Gastrocnemius medialis (tissue), 4 donors: ENCODE data around the gene ME3. TPM values are rescaled to one million over a fixed set of nuclear protein-coding genes. Genes with fewer than 3 reads are reported as not detected.

Source experiments
- ATAC-seq, 2 donors: fragments of 150-250 bp; one replicate each; pipeline ENCODE4 v1.9.1; 2016
- DNase-seq, 2 donors: peaks; one replicate each; pipeline ENCODE4 v3.0.0-alpha.2; 2019
- H3K27ac ChIP-seq, 4 donors: fragments of 200-600 bp; sonication (generic); 1 replicate in 1 of 4; 2 replicates in 3 of 4; pipeline ENCODE4 v1.5.1; 2016 to 2018; ENCODE audit warnings: mild to moderate bottlenecking in 2 of 4, moderate library complexity in 1 of 4
- H3K27me3 ChIP-seq, 3 donors: fragments of 200-600 bp; sonication (generic) in 2 of 3; 1 replicate in 1 of 3; 2 replicates in 2 of 3; pipeline versions ENCODE4 v1.5.1 to v1.6.0; 2016 to 2019; ENCODE audit warnings: mild to moderate bottlenecking in 1 of 3, moderate library complexity in 1 of 3
- H3K36me3 ChIP-seq, 2 donors: fragments of 200-600 bp; sonication (generic) in 1 of 2; one replicate each; pipeline ENCODE4 v1.5.1; 2017 to 2018
- H3K4me1 ChIP-seq, 2 donors: fragments of 200-600 bp; sonication (generic) in 1 of 2; one replicate each; pipeline ENCODE4 v1.5.1; 2016 to 2017; ENCODE audit warnings: mild to moderate bottlenecking in 2 of 2
- H3K4me3 ChIP-seq, 4 donors: fragments of 200-600 bp; sonication (generic) in 3 of 4; 1 replicate in 1 of 4; 2 replicates in 3 of 4; pipeline ENCODE4 v1.5.1; 2016 to 2019; ENCODE audit warnings: mild to moderate bottlenecking in 2 of 4
- H3K9me3 ChIP-seq, 3 donors: fragments of 200-600 bp; sonication (generic) in 2 of 3; 1 replicate in 1 of 3; 2 replicates in 2 of 3; pipeline ENCODE4 v1.5.1; 2016 to 2019
- CTCF ChIP-seq, 5 experiments: fragments of 450-650 bp in 3 of 5; fragments of 200-600 bp in 2 of 5; sonication (generic) in 2 of 5; IDR thresholded peaks in 4 of 5; conservative IDR thresholded peaks in 1 of 5; 1 replicate in 4 of 5; 2 replicates in 1 of 5; pipeline ENCODE4 v1.5.1; 2016 to 2019; ENCODE audit warnings: antibody characterized with exemption in 5 of 5, mild to moderate bottlenecking in 3 of 5, moderate library complexity in 3 of 5
- POLR2A ChIP-seq, 2 donors: fragments of 450-650 bp; IDR thresholded peaks; one replicate each; pipeline ENCODE4 v1.6.1; 2017; ENCODE audit warnings: antibody characterized with exemption in 2 of 2, mild to moderate bottlenecking in 2 of 2, moderate library complexity in 2 of 2
- in situ Hi-C, 4 donors: fragments of 200-750 bp; cut with MboI; loops; one replicate each; pipeline versions ENCODE4 v1.15.0 to v1.8.0; 2017; ENCODE audit warnings: low sequenced_read_pairs in 4 of 4
- intact Hi-C: fragments of 100-400 bp; cut with DNase I; formaldehyde crosslinking; loops from one replicate; pipeline ENCODE4 v1.15.1; 2023; ENCODE audit warnings: low total_unique reads
- total RNA-seq, 4 donors: library from RNA; depleted of rRNA; stranded (reverse); fragments of >200 nt; gene quantifications; one replicate each; pipeline versions ENCODE4 v1.1.0 to v1.2.3, GENCODE V29; 2016

The ME3 gene
- total RNA-seq, 4 donors from 2014 or later = 4.2 to 17.0 (median 15.7) TPM

GRCh38 chr11:86644291-86644690 is 28.1 kb downstream of the ME3 start:
- Histone ChIP-seq H3K4me3 (no peak overlapping the region), H3K27ac (no peak overlapping the region), H3K9me3 (no peaks in the 10 kb centered on the region), H3K27me3 (no peaks in the 10 kb centered on the region), H3K36me3 (no peaks in the 10 kb centered on the region), H3K4me1 (no peaks in the 10 kb centered on the region)
- in situ Hi-C loops (no loop called here), intact Hi-C loops (no loop called here)
- TF ChIP-seq POLR2A (IDR thresholded peaks at IDR 0.05) = no peak
- TF ChIP-seq CTCF (IDR thresholded peaks at IDR 0.05 in 4 of 5, conservative IDR thresholded peaks at IDR 0.05 in 1 of 5) = no peak
- DNase-seq (no peak), ATAC-seq (no peak)

GRCh38 chr11:86641537-86642261 is 30.7 kb downstream of the ME3 start:
- Histone ChIP-seq H3K9me3 (no peaks in the 10 kb centered on the region), H3K4me1 (no peaks in the 10 kb centered on the region), H3K27ac (no peak overlapping the region), H3K4me3 (no peak overlapping the region), H3K27me3 (no peaks in the 10 kb centered on the region), H3K36me3 (no peaks in the 10 kb centered on the region)
- in situ Hi-C loops = no loop called here
- DNase-seq (no peak), ATAC-seq (no peak)
- TF ChIP-seq CTCF (IDR thresholded peaks at IDR 0.05 in 4 of 5, conservative IDR thresholded peaks at IDR 0.05 in 1 of 5) (no peak), POLR2A (IDR thresholded peaks at IDR 0.05) (no peak)
- intact Hi-C loops = no loop called here

GRCh38 chr11:86639137-86639536 is 33.3 kb downstream of the ME3 start:
- DNase-seq (no peak), ATAC-seq (no peak)
- Histone ChIP-seq H3K27me3 (no peaks in the 10 kb centered on the region), H3K36me3 (no peaks in the 10 kb centered on the region), H3K4me3 (no peak overlapping the region), H3K27ac (no peak overlapping the region), H3K4me1 (no peaks in the 10 kb centered on the region), H3K9me3 (no peaks in the 10 kb centered on the region)
- intact Hi-C loops (no loop called here), in situ Hi-C loops (no loop called here)
- no peak for TF ChIP-seq POLR2A (IDR thresholded peaks at IDR 0.05)
- TF ChIP-seq CTCF (IDR thresholded peaks at IDR 0.05 in 4 of 5, conservative IDR thresholded peaks at IDR 0.05 in 1 of 5) = no peak

GRCh38 chr11:86638673-86639072 is 33.7 kb downstream of the ME3 start:
- no peak for TF ChIP-seq CTCF (IDR thresholded peaks at IDR 0.05 in 4 of 5, conservative IDR thresholded peaks at IDR 0.05 in 1 of 5)
- no peak for TF ChIP-seq POLR2A (IDR thresholded peaks at IDR 0.05)
- Histone ChIP-seq H3K4me1 (no peaks in the 10 kb centered on the region), H3K27me3 (no peaks in the 10 kb centered on the region), H3K27ac (no peak overlapping the region), H3K4me3 (no peak overlapping the region), H3K9me3 (no peaks in the 10 kb centered on the region), H3K36me3 (no peaks in the 10 kb centered on the region)
- ATAC-seq (no peak), DNase-seq (no peak)
- intact Hi-C loops = no loop called here
- in situ Hi-C loops = no loop called here

- TF ChIP-seq POLR2A (IDR thresholded peaks at IDR 0.05) = no peak
- no peak for TF ChIP-seq CTCF (IDR thresholded peaks at IDR 0.05 in 4 of 5, conservative IDR thresholded peaks at IDR 0.05 in 1 of 5)
- Histone ChIP-seq H3K4me1 (no peaks in the 10 kb centered on the region), H3K36me3 (no peaks in the 10 kb centered on the region), H3K27me3 (no peaks in the 10 kb centered on the region), H3K27ac (no peak overlapping the region), H3K4me3 (no peak overlapping the region), H3K9me3 (no peaks in the 10 kb centered on the region)
- in situ Hi-C loops (no loop called here), intact Hi-C loops (no loop called here)
- no peak for DNase-seq
- no peak for ATAC-seq
These were observed 34.4 kb downstream of the ME3 start for GRCh38 chr11:86637988-86638387.
